Transverse colon (tissue), 4 donors: ENCODE data around the gene POLD1. TPM values are rescaled to one million over a fixed set of nuclear protein-coding genes. Genes with fewer than 3 reads are reported as not detected.
A peak's percentile ranks its signal among the peaks of the same experiment; 100 is the strongest.

ENCODE experiments used
- DNase-seq: peaks from one replicate; pipeline ENCODE4 v3.0.0-alpha.2; 2019
- H3K27ac ChIP-seq, 4 donors: fragments of 200-600 bp; sonication (generic); 2 replicates each; pipeline ENCODE4 v1.5.1; 2016 to 2018; ENCODE audit warnings: inconsistent platforms in 4 of 4
- H3K27me3 ChIP-seq: fragments of 200-600 bp; sonication (generic); 2 replicates; pipeline ENCODE4 v1.5.1; 2017; ENCODE audit warnings: inconsistent platforms
- H3K36me3 ChIP-seq, 4 donors: fragments of 200-600 bp; sonication (generic); 2 replicates each; pipeline ENCODE4 v1.5.1; 2017 to 2019; ENCODE audit warnings: inconsistent platforms in 4 of 4
- H3K4me1 ChIP-seq, 4 donors: fragments of 200-600 bp; sonication (generic); 2 replicates each; pipeline ENCODE4 v1.5.1; 2017 to 2020; ENCODE audit warnings: inconsistent platforms in 4 of 4
- H3K4me3 ChIP-seq, 4 donors: fragments of 200-600 bp; sonication (generic); 1 replicate in 1 of 4; 2 replicates in 3 of 4; pipeline versions ENCODE4 v1.5.1 to v1.6.1; 2017 to 2019; ENCODE audit warnings: inconsistent platforms in 4 of 4
- H3K9me3 ChIP-seq, 2 donors: fragments of 200-600 bp; sonication (generic); 2 replicates each; pipeline ENCODE4 v1.5.1; 2017 to 2019; ENCODE audit warnings: inconsistent platforms in 2 of 2
- CTCF ChIP-seq, 5 experiments: fragments of 200-600 bp in 3 of 5; fragments of 450-650 bp in 2 of 5; sonication (generic) in 3 of 5; IDR thresholded peaks; 1 replicate in 2 of 5; 2 replicates in 3 of 5; pipeline ENCODE4 v1.5.1; 2016 to 2017; ENCODE audit warnings: antibody characterized with exemption in 5 of 5, inconsistent platforms in 3 of 5, mild to moderate bottlenecking in 2 of 5, moderate library complexity in 1 of 5
- EP300 ChIP-seq: sonication (generic); formaldehyde crosslinking; IDR thresholded peaks from one replicate; pipeline ENCODE4 v1.6.1; 2017; ENCODE audit warnings: antibody characterized with exemption, low read depth
- POLR2A ChIP-seq: fragments of 450-650 bp; IDR thresholded peaks from one replicate; pipeline ENCODE4 v1.6.1; 2016; ENCODE audit warnings: antibody characterized with exemption, mild to moderate bottlenecking, moderate library complexity
- POLR2AphosphoS5 ChIP-seq, 3 donors: sonication (generic); formaldehyde crosslinking; IDR thresholded peaks; one replicate each; pipeline ENCODE4 v1.6.1; 2016; ENCODE audit warnings: antibody characterized with exemption in 3 of 3
- WGBS, 2 donors: methylation state at CpG; one replicate each; pipeline ENCODE4 v1.1.5; 2018; ENCODE audit warnings: low coverage in 1 of 2; 5-methylcytosine and 5-hydroxymethylcytosine counted together
- in situ Hi-C, 4 donors: fragments of 200-750 bp; cut with MboI; loops; one replicate each; pipeline versions ENCODE4 v1.15.0 to v1.15.1; 2017; ENCODE audit warnings: low sequenced_read_pairs in 3 of 4, low pct_ligation_motif_present in 1 of 4, low pct_unique_long_range_greater_than_20kb in 1 of 4
- intact Hi-C: fragments of 100-400 bp; cut with DNase I; formaldehyde crosslinking; loops from one replicate; pipeline ENCODE4 v1.15.1; 2023; ENCODE audit warnings: low total_unique reads
- total RNA-seq, 4 donors: library from RNA; depleted of rRNA; stranded (reverse); fragments of >200 nt; gene quantifications; one replicate each; pipeline ENCODE4 v1.1.0, GENCODE V29; 2016

POLD1 gene
- total RNA-seq, 4 donors from 2014 or later = 14.6 to 59.1 (median 25.9) TPM

GRCh38 chr19:50465000-50465399 lies 80.9 kb downstream of the POLD1 start:
- TF ChIP-seq POLR2A = no peak
- no peak for TF ChIP-seq CTCF (IDR thresholded peaks at IDR 0.05)
- TF ChIP-seq POLR2AphosphoS5 (IDR thresholded peaks at IDR 0.05) = no peak
- TF ChIP-seq EP300 = no peak
- Histone ChIP-seq H3K4me3 (no peak overlapping the region), H3K4me1 (peaks cover 0 to 8% (median 6%) of the 10 kb centered on the region in 4 donors), H3K27me3 (peaks cover 2% of the 10 kb centered on the region), H3K9me3 (no peaks in the 10 kb centered on the region), H3K36me3 (no peaks in the 10 kb centered on the region), H3K27ac (no peak overlapping the region)
- 64 to 83% methylated on average over 5 to 13 of the region's 13 CpGs for WGBS, 2 donors
- intact Hi-C loops (no loop called here), in situ Hi-C loops (loop anchor here in 3 of 4 donors (10.0 to 25.0 kb wide), 2 partner anchors 100 to 103 kb away; partner anchors contain the start of gene NAPSA (in 3 of the 3))
- no peak for DNase-seq

GRCh38 chr19:50465986-50466705 lies 82.0 kb downstream of the POLD1 start:
- peak; percentile 69 for DNase-seq
- in situ Hi-C loops = loop anchor here in 3 of 4 donors (10.0 to 25.0 kb wide), 2 partner anchors 101 to 104 kb away; partner anchors contain the start of gene NAPSA (in 3 of the 3)

GRCh38 chr19:50466706-50467039 lies 82.5 kb downstream of the POLD1 start:
- in situ Hi-C loops (loop anchor here in 3 of 4 donors (10.0 to 25.0 kb wide), 2 partner anchors 102 to 104 kb away; partner anchors contain the start of gene NAPSA (in 3 of the 3)), intact Hi-C loops (no loop called here)
- 49% methylated on average over 11 of the region's 11 CpGs; no CpG with 5 or more reads in 1 of the 2 donors for WGBS, 2 donors
- H3K27ac ChIP-seq = no peak overlapping the region
- peaks cover 0 to 8% (median 6%) of the 10 kb centered on the region in 4 donors for H3K4me1 ChIP-seq
- TF ChIP-seq EP300 (no peak), CTCF (IDR thresholded peaks at IDR 0.05) (no peak), POLR2AphosphoS5 (IDR thresholded peaks at IDR 0.05) (no peak), POLR2A (no peak)
- no peaks in the 10 kb centered on the region for H3K27me3 ChIP-seq
- no peak for DNase-seq
- H3K9me3 ChIP-seq = no peaks in the 10 kb centered on the region
- no peak overlapping the region for H3K4me3 ChIP-seq
- no peaks in the 10 kb centered on the region for H3K36me3 ChIP-seq

More at GRCh38 chr19:50465986-50466705, 82.0 kb downstream of the POLD1 start:
- no peaks in the 10 kb centered on the region for H3K36me3 ChIP-seq
- TF ChIP-seq EP300 (no peak), CTCF (IDR thresholded peaks at IDR 0.05) (no peak), POLR2AphosphoS5 (IDR thresholded peaks at IDR 0.05) (no peak), POLR2A (no peak)
- H3K9me3 ChIP-seq = no peaks in the 10 kb centered on the region
- peaks cover 0 to 8% (median 6%) of the 10 kb centered on the region in 4 donors for H3K4me1 ChIP-seq
- intact Hi-C loops = no loop called here
- no peak overlapping the region for H3K4me3 ChIP-seq
- no peaks in the 10 kb centered on the region for H3K27me3 ChIP-seq
- 42% methylated on average over 29 of the region's 29 CpGs; no CpG with 5 or more reads in 1 of the 2 donors for WGBS, 2 donors
- no peak overlapping the region for H3K27ac ChIP-seq

- Histone ChIP-seq H3K9me3 (no peaks in the 10 kb centered on the region), H3K27me3 (no peaks in the 10 kb centered on the region), H3K4me3 (no peak overlapping the region), H3K27ac (no peak overlapping the region), H3K4me1 (peaks cover 0 to 8% (median 6%) of the 10 kb centered on the region in 4 donors), H3K36me3 (no peaks in the 10 kb centered on the region)
- DNase-seq = no peak
- intact Hi-C loops = no loop called here
- WGBS, 2 donors = 75 to 80% methylated on average over 2 to 18 of the region's 18 CpGs
- in situ Hi-C loops = loop anchor here in 3 of 4 donors (10.0 to 25.0 kb wide), 2 partner anchors 103 to 105 kb away; partner anchors contain the start of gene NAPSA (in 3 of the 3)
- no peak for TF ChIP-seq POLR2AphosphoS5 (IDR thresholded peaks at IDR 0.05)
- no peak for TF ChIP-seq POLR2A
- TF ChIP-seq EP300 = no peak
- TF ChIP-seq CTCF (IDR thresholded peaks at IDR 0.05) = no peak
Measured at GRCh38 chr19:50467566-50467965, 83.4 kb downstream of the POLD1 start.

Other genes with a start within 250 kb of the POLD1 start
- gene IZUMO2, start 221.1 kb upstream of the POLD1 start, total RNA-seq = not detected
- gene MYH14, start 180.7 kb upstream of the POLD1 start, total RNA-seq = 100 to 1,000 TPM; 321 to 814 (median 393) TPM
- under 1 TPM; 0.27 to 0.64 (median 0.49) TPM for gene KCNC3, start 55.0 kb upstream of the POLD1 start, total RNA-seq
- gene NAPSA, start 18.7 kb upstream of the POLD1 start, total RNA-seq = 1 to 10 TPM; 1.6 to 5.0 (median 3.1) TPM
- 100 to 1,000 TPM in 2 of 4 donors, 10 to 100 TPM in 2; 80.8 to 192 (median 102) TPM for gene NR1H2, start 7.9 kb upstream of the POLD1 start, total RNA-seq
- 10 to 100 TPM; 45.7 to 56.8 (median 51.7) TPM for gene SPIB, start 34.6 kb downstream of the POLD1 start, total RNA-seq
- under 1 TPM in 2 of 4 donors, not detected in 2; 0.16 to 0.41 TPM for gene MYBPC2, start 48.5 kb downstream of the POLD1 start, total RNA-seq
- gene EMC10, start 92.2 kb downstream of the POLD1 start, total RNA-seq = 100 to 1,000 TPM in 1 of 4 donors, 10 to 100 TPM in 3; 50.5 to 117 (median 78.7) TPM
- 1 to 10 TPM in 1 of 4 donors, under 1 TPM in 2, not detected in 1; 0.55 to 4.2 (median 0.79) TPM for gene GARIN5A, start 92.5 kb downstream of the POLD1 start, total RNA-seq
- gene JOSD2, start 126.8 kb downstream of the POLD1 start, total RNA-seq = 100 to 1,000 TPM in 1 of 4 donors, 10 to 100 TPM in 3; 10.8 to 169 (median 36.6) TPM
- not detected for gene ASPDH, start 129.6 kb downstream of the POLD1 start, total RNA-seq
- gene LRRC4B, start 184.1 kb downstream of the POLD1 start, total RNA-seq = 1 to 10 TPM in 1 of 4 donors, under 1 TPM in 3; 0.37 to 1.4 (median 0.91) TPM